Sciatic nerve (tissue), 2 donors: ENCODE results near the gene GTF2F2. TPM values are rescaled to one million over a fixed set of nuclear protein-coding genes. Genes with fewer than 3 reads are reported as not detected.

ENCODE experiments used
- ATAC-seq: fragments of 200-7000 bp; cut with Tn5 transposase; one replicate; pipeline ENCODE4 v1.9.1; 2020; ENCODE audit warnings: mild to moderate bottlenecking, moderate library complexity
- DNase-seq: peaks from one replicate; pipeline ENCODE4 v3.0.0-alpha.2; 2020; ENCODE audit warnings: low spot score
- intact Hi-C: fragments of 100-400 bp; cut with DNase I; formaldehyde crosslinking; loops from one replicate; pipeline ENCODE4 v1.14.2; 2022
- total RNA-seq: library from RNA; stranded (reverse); fragmentation: NEBNext Ultra II Directional; extraction: Animal tissue kit (Norgen Biotek cat#: 25700); gene quantifications from one replicate; pipeline ENCODE4 v1.2.1, GENCODE V29; 2021
- donor health status: DM: no; HTN: no; CAD: no.
- donor health status: DM: no; HTN: no; CAD: no.

Gene GTF2F2
- total RNA-seq = 37.1 TPM

GRCh38 chr13:45119991-45120864, at the start of gene GTF2F2:
Gene GTF2F2 (plus strand): TSS chr13:45120510. CDS start chr13:45120656, 146 bp downstream.
- peak; percentile 98 for ATAC-seq
- intact Hi-C loops = no loop called here
- DNase-seq = peak; percentile 95

- DNase-seq = no peak
- intact Hi-C loops = no loop called here
- ATAC-seq = no peak
Measured at GRCh38 chr13:45073809-45074208, 46.5 kb upstream of the GTF2F2 start.

GRCh38 chr13:45074721-45075120, 45.6 kb upstream of the GTF2F2 start:
- intact Hi-C loops = no loop called here
- DNase-seq (no peak), ATAC-seq (no peak)

GRCh38 chr13:45078003-45078402, 42.3 kb upstream of the GTF2F2 start:
- no peak for ATAC-seq
- intact Hi-C loops = no loop called here
- DNase-seq = no peak

- peak; percentile 41 for ATAC-seq
- intact Hi-C loops = no loop called here
- DNase-seq = no peak
Measured at GRCh38 chr13:45082964-45083363, 37.3 kb upstream of the GTF2F2 start.

GRCh38 chr13:45084515-45084914, 35.8 kb upstream of the GTF2F2 start:
- intact Hi-C loops = no loop called here
- ATAC-seq = no peak

GRCh38 chr13:45086484-45086883, 33.8 kb upstream of the GTF2F2 start:
- ATAC-seq (no peak), DNase-seq (no peak)
- intact Hi-C loops = no loop called here

More at GRCh38 chr13:45084515-45084914, 35.8 kb upstream of the GTF2F2 start:
- no peak for DNase-seq

- intact Hi-C loops = no loop called here
- ATAC-seq = no peak
- no peak for DNase-seq
Measured at GRCh38 chr13:45092663-45093062, 27.6 kb upstream of the GTF2F2 start.

- DNase-seq (no peak), ATAC-seq (no peak)
- intact Hi-C loops = no loop called here
Measured at GRCh38 chr13:45100573-45101262, 19.6 kb upstream of the GTF2F2 start.

- DNase-seq = no peak
- no peak for ATAC-seq
- intact Hi-C loops = no loop called here
Measured at GRCh38 chr13:45101327-45102018, 18.8 kb upstream of the GTF2F2 start.

- intact Hi-C loops = no loop called here
- DNase-seq = no peak
Measured at GRCh38 chr13:45102136-45102507, 18.2 kb upstream of the GTF2F2 start.

GRCh38 chr13:45103449-45103848, 16.9 kb upstream of the GTF2F2 start:
- intact Hi-C loops = no loop called here
- DNase-seq (no peak), ATAC-seq (no peak)

More at GRCh38 chr13:45102136-45102507, 18.2 kb upstream of the GTF2F2 start:
- peak; percentile 85 for ATAC-seq

GRCh38 chr13:45104261-45104660, 16.0 kb upstream of the GTF2F2 start:
- DNase-seq = no peak
- ATAC-seq = no peak
- intact Hi-C loops = no loop called here

GRCh38 chr13:45105895-45106294, 14.4 kb upstream of the GTF2F2 start:
- DNase-seq = no peak
- ATAC-seq = no peak
- intact Hi-C loops = no loop called here

- ATAC-seq (no peak), DNase-seq (no peak)
- intact Hi-C loops = no loop called here
Measured at GRCh38 chr13:45107539-45107938, 12.8 kb upstream of the GTF2F2 start.

GRCh38 chr13:45108716-45109101, 11.6 kb upstream of the GTF2F2 start:
- no peak for ATAC-seq
- DNase-seq = no peak
- intact Hi-C loops = no loop called here

GRCh38 chr13:45109102-45109720, 11.1 kb upstream of the GTF2F2 start:
- ATAC-seq (no peak), DNase-seq (no peak)
- intact Hi-C loops = no loop called here

GRCh38 chr13:45113233-45114224, 6.8 kb upstream of the GTF2F2 start:
- DNase-seq (no peak), ATAC-seq (no peak)
- intact Hi-C loops = no loop called here
